Measurements from ENCODE around the gene P3H2.

The P3H2 gene

GRCh38 chr3:190121061-190121377 lies 322 bp upstream of the P3H2 start:
- H3K9me3 ChIP-seq (ENCODE audit: control insufficient read depth, insufficient read depth, low read depth, low read length) = no peaks in the 10 kb centered on the region
- H3K36me3 ChIP-seq (ENCODE audit: control insufficient read depth in 2 of 2, insufficient read depth in 1 of 2, low read length in 2 of 2) = no peaks in the 10 kb centered on the region
- H3K4me3 ChIP-seq (ENCODE audit: low read depth, low read length) = peak overlapping the region; percentile 78
- H3K27ac ChIP-seq (ENCODE audit: extremely low read depth, low read depth, low read length) = peak overlapping the region; percentile 83; the same call in 1 of the 2 replicates
- CTCF ChIA-PET = interaction anchor here (0.7 to 1.5 kb wide), 9 partner anchors 9 to 153 kb away, joined by 3 to 4 read pairs (median 3); no protein-coding TSS in a partner anchor
- 0 out of 2 replicates have a peak, but pooled peaks have one; percentile 11 for TF ChIP-seq TRIM28 (IDR thresholded peaks at IDR 0.05; ENCODE audit: borderline replicate concordance, low read length)
- no peak for TF ChIP-seq ZNF266 (tag by site-specific recombination; IDR thresholded peaks at IDR 0.05; ENCODE audit: low read depth)
- peak; percentile 4; the same call in 1 of the 2 replicates for TF ChIP-seq ZBTB17 (tag by site-specific recombination; IDR thresholded peaks at IDR 0.05)
- H3K4me1 ChIP-seq (ENCODE audit: control insufficient read depth, insufficient read depth, low read length) = peaks cover 3% of the 10 kb centered on the region; the same call in 1 of the 2 replicates
- POLR2A ChIA-PET = interaction anchor here (0.9 to 1.6 kb wide), 8 partner anchors 9 to 201 kb away, joined by 3 to 6 read pairs (median 4); partner anchors contain the start of gene CLDN1

- Histone ChIP-seq H3K36me3 (ENCODE audit: control insufficient read depth in 2 of 2, insufficient read depth in 1 of 2, low read length in 2 of 2) (no peaks in the 10 kb centered on the region), H3K4me1 (ENCODE audit: control insufficient read depth, insufficient read depth, low read length) (peaks cover 3% of the 10 kb centered on the region; the same call in 1 of the 2 replicates), H3K27ac (ENCODE audit: extremely low read depth, low read depth, low read length) (no peak overlapping the region; the same call in 1 of the 2 replicates), H3K9me3 (ENCODE audit: control insufficient read depth, insufficient read depth, low read depth, low read length) (no peaks in the 10 kb centered on the region), H3K4me3 (ENCODE audit: low read depth, low read length) (peak overlapping the region; percentile 78)
- TF ChIP-seq SCRT2 (tag by site-specific recombination; IDR thresholded peaks at IDR 0.05) (peak; percentile 26; the same call in 1 of the 2 replicates), ZNF366 (tag by site-specific recombination; conservative IDR thresholded peaks at IDR 0.05) (peak; percentile 36; the same call in 1 of the 2 replicates), ZNF155 (tag by site-specific recombination; IDR thresholded peaks at IDR 0.05) (no peak), PRDM1 (tag by site-specific recombination; IDR thresholded peaks at IDR 0.05) (peak; percentile 99)
- TF ChIP-seq, protein P1, sequence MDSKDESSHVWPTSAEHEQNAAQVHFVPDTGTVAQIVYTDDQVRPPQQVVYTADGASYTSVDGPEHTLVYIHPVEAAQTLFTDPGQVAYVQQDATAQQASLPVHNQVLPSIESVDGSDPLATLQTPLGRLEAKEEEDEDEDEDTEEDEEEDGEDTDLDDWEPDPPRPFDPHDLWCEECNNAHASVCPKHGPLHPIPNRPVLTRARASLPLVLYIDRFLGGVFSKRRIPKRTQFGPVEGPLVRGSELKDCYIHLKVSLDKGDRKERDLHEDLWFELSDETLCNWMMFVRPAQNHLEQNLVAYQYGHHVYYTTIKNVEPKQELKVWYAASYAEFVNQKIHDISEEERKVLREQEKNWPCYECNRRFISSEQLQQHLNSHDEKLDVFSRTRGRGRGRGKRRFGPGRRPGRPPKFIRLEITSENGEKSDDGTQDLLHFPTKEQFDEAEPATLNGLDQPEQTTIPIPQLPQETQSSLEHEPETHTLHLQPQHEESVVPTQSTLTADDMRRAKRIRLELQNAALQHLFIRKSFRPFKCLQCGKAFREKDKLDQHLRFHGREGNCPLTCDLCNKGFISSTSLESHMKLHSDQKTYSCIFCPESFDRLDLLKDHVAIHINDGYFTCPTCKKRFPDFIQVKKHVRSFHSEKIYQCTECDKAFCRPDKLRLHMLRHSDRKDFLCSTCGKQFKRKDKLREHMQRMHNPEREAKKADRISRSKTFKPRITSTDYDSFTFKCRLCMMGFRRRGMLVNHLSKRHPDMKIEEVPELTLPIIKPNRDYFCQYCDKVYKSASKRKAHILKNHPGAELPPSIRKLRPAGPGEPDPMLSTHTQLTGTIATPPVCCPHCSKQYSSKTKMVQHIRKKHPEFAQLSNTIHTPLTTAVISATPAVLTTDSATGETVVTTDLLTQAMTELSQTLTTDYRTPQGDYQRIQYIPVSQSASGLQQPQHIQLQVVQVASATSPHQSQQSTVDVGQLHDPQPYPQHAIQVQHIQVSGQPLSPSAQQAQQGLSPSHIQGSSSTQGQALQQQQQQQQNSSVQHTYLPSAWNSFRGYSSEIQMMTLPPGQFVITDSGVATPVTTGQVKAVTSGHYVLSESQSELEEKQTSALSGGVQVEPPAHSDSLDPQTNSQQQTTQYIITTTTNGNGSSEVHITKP (tag by site-specific recombination; IDR thresholded peaks at IDR 0.05) = 0 out of 2 replicates have a peak, but pooled peaks have one; percentile 8
- CTCF ChIA-PET = interaction anchor here (0.6 to 1.3 kb wide), 5 partner anchors 23 to 1228 kb away, joined by 3 to 4 read pairs (median 3); no protein-coding TSS in a partner anchor
- POLR2A ChIA-PET = interaction anchor here (1.1 to 1.6 kb wide), 3 partner anchors 10 to 20 kb away, joined by 3 to 4 read pairs (median 3); no protein-coding TSS in a partner anchor
Observed at GRCh38 chr3:190119461-190120268, 1.0 kb downstream of the P3H2 start.

GRCh38 chr3:190118438-190118837 lies 2.3 kb downstream of the P3H2 start:
- Histone ChIP-seq H3K4me1 (ENCODE audit: control insufficient read depth, insufficient read depth, low read length) (peaks cover 3% of the 10 kb centered on the region; the same call in 1 of the 2 replicates), H3K9me3 (ENCODE audit: control insufficient read depth, insufficient read depth, low read depth, low read length) (no peaks in the 10 kb centered on the region), H3K27ac (ENCODE audit: extremely low read depth, low read depth, low read length) (no peak overlapping the region), H3K4me3 (ENCODE audit: low read depth, low read length) (no peak overlapping the region), H3K36me3 (ENCODE audit: control insufficient read depth in 2 of 2, insufficient read depth in 1 of 2, low read length in 2 of 2) (no peaks in the 10 kb centered on the region)
- ChIA-PET POLR2A (interaction anchor here (0.6 kb wide), 1 partner anchor 13 kb away, joined by 5 read pairs; no protein-coding TSS in a partner anchor), CTCF (no interaction called here)
- TF ChIP-seq, protein P2, sequence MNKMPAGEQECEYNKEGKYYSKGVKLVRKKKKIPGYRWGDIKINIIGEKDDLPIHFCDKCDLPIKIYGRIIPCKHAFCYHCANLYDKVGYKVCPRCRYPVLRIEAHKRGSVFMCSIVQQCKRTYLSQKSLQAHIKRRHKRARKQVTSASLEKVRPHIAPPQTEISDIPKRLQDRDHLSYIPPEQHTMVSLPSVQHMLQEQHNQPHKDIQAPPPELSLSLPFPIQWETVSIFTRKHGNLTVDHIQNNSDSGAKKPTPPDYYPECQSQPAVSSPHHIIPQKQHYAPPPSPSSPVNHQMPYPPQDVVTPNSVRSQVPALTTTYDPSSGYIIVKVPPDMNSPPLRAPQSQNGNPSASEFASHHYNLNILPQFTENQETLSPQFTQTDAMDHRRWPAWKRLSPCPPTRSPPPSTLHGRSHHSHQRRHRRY (tag by site-specific recombination; IDR thresholded peaks at IDR 0.05) = no peak
- TF ChIP-seq, protein P3, sequence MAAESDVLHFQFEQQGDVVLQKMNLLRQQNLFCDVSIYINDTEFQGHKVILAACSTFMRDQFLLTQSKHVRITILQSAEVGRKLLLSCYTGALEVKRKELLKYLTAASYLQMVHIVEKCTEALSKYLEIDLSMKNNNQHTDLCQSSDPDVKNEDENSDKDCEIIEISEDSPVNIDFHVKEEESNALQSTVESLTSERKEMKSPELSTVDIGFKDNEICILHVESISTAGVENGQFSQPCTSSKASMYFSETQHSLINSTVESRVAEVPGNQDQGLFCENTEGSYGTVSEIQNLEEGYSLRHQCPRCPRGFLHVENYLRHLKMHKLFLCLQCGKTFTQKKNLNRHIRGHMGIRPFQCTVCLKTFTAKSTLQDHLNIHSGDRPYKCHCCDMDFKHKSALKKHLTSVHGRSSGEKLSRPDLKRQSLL (tag by site-specific recombination; IDR thresholded peaks at IDR 0.05) = no peak
- no peak for TF ChIP-seq ZNF423 (tag by site-specific recombination; IDR thresholded peaks at IDR 0.05)
- TF ChIP-seq RBAK (tag by site-specific recombination; IDR thresholded peaks at IDR 0.05) = no peak
- no peak for TF ChIP-seq ZXDB (tag by site-specific recombination; IDR thresholded peaks at IDR 0.05)
